Kidney capillary endothelial cell (primary cell): ENCODE measurements around the gene KIF5C.

Experiments used
- DNase-seq: peaks from one replicate; pipeline ENCODE4 v3.0.0-alpha.2; 2018; ENCODE audit warnings: low spot score

The KIF5C gene

GRCh38 chr2:149015926-149016563 lies 141.0 kb downstream of the KIF5C start:
- DNase-seq, result no peak

DNA sequence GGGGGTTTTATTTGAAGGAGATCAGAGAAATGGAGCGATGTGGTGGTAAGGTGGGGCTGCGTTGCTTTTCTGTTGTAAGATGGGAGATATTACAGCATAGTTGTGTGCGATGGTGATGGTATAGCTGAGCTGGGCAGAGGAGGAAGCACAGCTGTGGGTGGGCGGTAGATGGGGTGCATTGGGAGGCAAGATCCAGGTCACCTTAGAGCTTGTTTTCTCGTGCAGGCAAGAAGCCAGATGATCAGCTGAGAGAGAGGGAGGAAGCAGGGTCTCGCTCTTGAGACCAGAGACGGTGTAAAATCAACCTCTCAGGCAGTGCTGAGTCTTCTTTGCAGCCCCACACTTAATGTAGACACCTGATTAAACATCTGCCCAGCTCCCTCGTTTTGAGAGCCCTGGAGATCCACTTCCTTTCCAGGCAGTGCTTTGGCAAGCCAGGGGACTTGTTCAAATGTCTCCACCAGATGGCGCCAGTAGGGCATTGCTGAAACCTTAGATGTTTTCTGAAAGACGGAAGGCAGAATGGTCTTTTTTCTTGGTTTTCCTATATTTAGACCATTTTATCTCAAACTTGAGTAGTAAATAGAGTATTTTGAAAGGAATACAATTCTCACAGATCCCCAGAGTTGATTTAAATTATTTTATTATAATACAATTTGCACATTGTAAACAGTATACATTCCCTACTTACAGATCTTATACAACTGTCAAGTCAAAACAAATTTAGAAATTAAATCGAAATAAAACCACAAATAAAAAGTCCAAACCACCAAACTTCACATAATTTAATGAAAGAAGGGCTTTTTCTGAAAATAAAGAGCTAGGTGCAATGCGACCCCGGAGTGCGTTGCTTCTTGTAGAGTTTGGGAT lies 142.3 kb downstream of the KIF5C start:
- peak; percentile 72 for DNase-seq

- no peak for DNase-seq
These were observed 144.0 kb downstream of the KIF5C start for GRCh38 chr2:149018981-149019380.

GRCh38 chr2:149019768-149020167 lies 144.7 kb downstream of the KIF5C start:
- DNase-seq, result no peak

- no peak for DNase-seq
These were observed 145.4 kb downstream of the KIF5C start for GRCh38 chr2:149020432-149020851.

GRCh38 chr2:149021271-149021719 lies 146.3 kb downstream of the KIF5C start:
- no peak for DNase-seq

GRCh38 chr2:149021761-149022160 lies 146.7 kb downstream of the KIF5C start:
- DNase-seq, result no peak

GRCh38 chr2:149023091-149023490 lies 148.1 kb downstream of the KIF5C start:
- DNase-seq, result no peak

GRCh38 chr2:149027590-149028250 lies 152.7 kb downstream of the KIF5C start:
- DNase-seq, result no peak

DNA sequence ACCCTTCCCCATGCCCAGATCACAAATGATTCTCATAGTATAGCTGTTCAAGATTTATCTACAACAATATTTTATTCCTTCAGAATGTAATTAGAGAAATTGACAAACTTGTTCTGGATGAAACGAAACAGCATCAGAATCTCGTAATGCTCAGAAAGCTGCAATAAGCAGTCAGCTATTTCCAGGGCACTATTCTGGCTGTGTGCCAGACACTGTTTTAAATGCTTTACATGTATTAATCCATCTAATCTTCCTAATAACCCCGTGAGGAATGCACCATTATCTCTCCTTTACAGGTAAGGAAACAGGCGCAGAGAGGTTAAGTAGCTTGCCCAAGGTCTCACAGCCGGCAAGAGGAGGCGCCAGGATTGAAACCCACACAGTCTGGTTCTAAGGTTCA lies 153.3 kb downstream of the KIF5C start:
- DNase-seq, result no peak

- DNase-seq, result no peak
These were observed 153.9 kb downstream of the KIF5C start for GRCh38 chr2:149028891-149029290.

GRCh38 chr2:149029307-149029965 lies 154.4 kb downstream of the KIF5C start:
- DNase-seq, result no peak

- no peak for DNase-seq
These were observed 156.4 kb downstream of the KIF5C start for GRCh38 chr2:149031396-149031795.

DNA sequence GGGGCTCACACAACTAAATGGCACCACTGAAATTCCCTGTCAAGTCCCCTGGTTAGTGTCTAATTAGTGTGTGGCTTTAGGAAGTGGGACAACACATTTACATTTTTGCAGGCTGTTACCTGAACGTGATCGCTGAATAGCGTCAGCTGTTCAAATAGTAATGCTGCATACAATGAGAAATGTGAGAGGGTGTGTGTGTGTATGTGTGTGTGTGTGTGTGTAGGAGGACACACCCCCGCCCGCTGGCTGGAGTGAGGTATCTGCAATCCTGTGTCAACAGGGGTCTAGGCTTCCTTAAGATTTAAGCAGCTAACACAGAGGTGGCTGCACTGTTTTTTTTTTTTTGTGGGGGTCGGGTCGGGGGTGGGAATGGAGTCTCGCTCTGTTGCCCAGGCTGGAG lies 158.7 kb downstream of the KIF5C start:
- DNase-seq, result no peak

GRCh38 chr2:149034406-149034805 lies 159.4 kb downstream of the KIF5C start:
- no peak for DNase-seq

GRCh38 chr2:149036507-149037293 lies 161.7 kb downstream of the KIF5C start:
- no peak for DNase-seq

- no peak for DNase-seq
These were observed 162.8 kb downstream of the KIF5C start for GRCh38 chr2:149037851-149038250.

DNA sequence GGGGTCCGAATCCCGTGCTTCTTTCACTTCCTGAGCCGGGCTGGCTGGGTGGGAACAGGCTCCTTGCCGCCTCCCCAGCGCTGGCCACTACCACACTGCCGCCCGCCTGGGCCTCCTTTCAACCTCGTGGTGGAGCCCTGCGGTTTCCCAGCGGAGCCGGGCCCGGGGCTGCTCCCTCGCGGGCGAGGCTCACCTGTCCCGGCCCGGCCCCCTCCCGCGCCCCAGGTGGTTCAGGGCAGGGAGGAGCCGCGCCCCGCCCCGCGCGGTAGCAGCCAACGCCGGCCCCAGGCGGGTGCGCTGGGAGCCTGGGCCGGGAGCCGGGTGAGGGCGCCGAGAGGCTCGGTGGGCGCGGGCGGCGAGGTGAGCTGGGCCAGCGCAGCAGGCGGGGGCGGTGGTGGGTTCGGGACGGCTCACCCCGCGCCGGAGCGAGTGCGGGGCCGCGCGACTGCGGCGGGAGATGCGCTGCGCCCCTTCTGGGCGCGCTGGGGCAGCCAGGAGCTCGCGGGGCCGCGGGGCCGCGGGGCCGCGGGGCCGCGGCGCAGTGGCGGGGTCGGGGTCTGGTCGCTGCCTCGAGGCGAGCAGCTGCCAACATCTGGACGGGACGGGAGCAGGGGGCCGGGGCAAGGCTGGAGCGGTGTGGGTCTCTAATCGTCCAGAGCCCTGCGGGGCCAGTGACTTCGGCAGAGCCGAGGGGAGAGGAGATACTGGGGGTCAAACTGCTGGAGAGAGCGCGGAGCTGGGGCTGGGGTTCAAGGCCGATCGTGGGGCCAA lies 163.6 kb downstream of the KIF5C start, which contains the start of gene LYPD6B:
Gene LYPD6B, plus strand, starts transcription at position 258 of the 771 bp plus-strand sequence. CDS start 92,250 bp downstream, outside the sequence.
- DNase-seq, result no peak

DNA sequence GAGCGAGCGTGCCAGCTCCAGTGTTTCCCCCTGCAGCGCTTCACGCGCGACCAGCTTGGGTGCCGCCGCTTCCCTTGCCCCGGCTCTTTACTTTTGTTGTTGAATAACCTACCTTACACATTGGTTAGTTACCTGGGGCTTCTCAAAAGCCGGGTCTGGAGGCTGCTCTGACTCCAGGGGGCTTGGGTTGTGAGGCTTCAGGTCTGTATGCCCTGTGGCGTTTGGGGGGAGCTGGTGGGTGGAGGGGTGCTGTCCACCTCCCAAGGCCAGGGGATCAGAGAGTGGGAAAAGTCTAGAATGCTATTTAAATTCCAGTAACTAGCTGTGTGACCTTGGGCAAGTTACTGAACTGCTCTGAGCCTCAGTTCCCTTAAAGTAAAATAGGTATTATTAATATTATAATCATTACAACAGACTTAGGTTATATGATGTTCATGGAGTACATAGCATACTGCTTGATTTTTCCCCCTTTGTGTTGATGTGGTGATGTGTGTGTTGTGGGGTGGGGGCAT lies 164.2 kb downstream of the KIF5C start:
- no peak for DNase-seq

DNA sequence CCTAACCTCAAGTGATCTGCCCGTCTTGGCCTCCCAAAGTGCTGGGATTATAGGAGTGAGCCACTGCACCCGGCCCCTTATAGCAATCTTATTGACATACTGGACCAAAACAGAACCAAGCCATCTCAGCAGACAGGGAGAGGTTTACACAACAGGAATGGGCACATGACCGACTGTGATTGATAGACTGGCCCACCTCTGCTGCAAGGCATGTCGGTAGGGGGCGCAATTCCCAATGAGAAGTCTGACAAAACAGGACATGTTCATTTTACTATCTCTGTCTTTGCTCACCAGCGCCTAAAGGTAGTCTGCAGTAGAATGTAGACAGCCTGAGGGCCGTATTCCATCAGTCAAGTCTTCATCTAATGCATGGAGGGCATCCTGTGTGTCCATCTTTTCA lies 165.4 kb downstream of the KIF5C start:
- DNase-seq, result no peak
